Measurements from ENCODE around the gene SLX9. TPM values are rescaled to one million over a fixed set of nuclear protein-coding genes. Genes with fewer than 3 reads are reported as not detected.

Gene SLX9
- total and polyA plus RNA-seq, 2 donors (not counting 3 experiments of a cell fraction or from before 2014, with no cell fraction given): 27.0 to 50.6 TPM

GRCh38 chr21:44943005-44943685 lies 3.3 kb downstream of the SLX9 start:
- ChIA-PET CTCF (interaction anchor here (0.6 to 11.8 kb wide), 4 partner anchors 9 to 195 kb away, joined by 3 to 330 read pairs (median 7); no protein-coding TSS in a partner anchor), POLR2A (no interaction called here)
- TF ChIP-seq JUN (IDR thresholded peaks at IDR 0.05; ENCODE audit: borderline replicate concordance, insufficient read depth, insufficient read length, low read depth) (no peak), POLR2A (IDR thresholded peaks at IDR 0.05; ENCODE audit: low read depth, low read length) (no peak), POLR2AphosphoS5 (IDR thresholded peaks at IDR 0.05; ENCODE audit: insufficient read depth, low read depth, low read length) (no peak), MYC (IDR thresholded peaks at IDR 0.05; ENCODE audit: low read depth, low read length) (no peak), CTCF (IDR thresholded peaks at IDR 0.05; ENCODE audit: extremely low read depth in 1 of 2, insufficient read depth in 1 of 2, low read depth in 1 of 2, low read length in 2 of 2) (no peak), GATA2 (IDR thresholded peaks at IDR 0.05; ENCODE audit: insufficient read depth, insufficient read length, low read depth, low read length) (no peak), FOS (IDR thresholded peaks at IDR 0.05; ENCODE audit: borderline replicate concordance, insufficient read depth, low read length) (no peak), EZH2 (IDR thresholded peaks at IDR 0.05; ENCODE audit: borderline replicate concordance, low read depth, low read length, severe bottlenecking) (no peak), MAX (IDR thresholded peaks at IDR 0.05; ENCODE audit: insufficient read depth, insufficient read length) (no peak)
- H3K27me3 ChIP-seq (ENCODE audit: control insufficient read depth in 2 of 2, insufficient read depth in 2 of 2, low read length in 2 of 2): no peaks in the 10 kb centered on the region
- H4K20me1 ChIP-seq (replicated peaks; ENCODE audit: control insufficient read depth, extremely low read depth, insufficient read depth, low read length): no peaks in the 10 kb centered on the region
- peaks cover 62% of the 10 kb centered on the region for H3K79me2 ChIP-seq (ENCODE audit: control insufficient read depth, insufficient read depth, low read length)
- intact Hi-C loops (cut with micrococcal nuclease): no loop called here
- no peaks in the 10 kb centered on the region for H3K9me3 ChIP-seq (replicated peaks; ENCODE audit: control insufficient read depth, insufficient read depth, low read length)
- H3K27ac ChIP-seq (ENCODE audit: insufficient read depth, low read depth, low read length): no peak overlapping the region
- BruUV-seq (replicated peaks): no TSS peak
- no peak overlapping the region for H3K4me3 ChIP-seq (replicated peaks in 1 of 3; ENCODE audit: insufficient read depth in 1 of 3, low read depth in 1 of 3, low read length in 3 of 3)
- no peaks in the 10 kb centered on the region for H3K9me1 ChIP-seq (replicated peaks; ENCODE audit: control insufficient read depth, extremely low read depth, insufficient read depth, low read length)
- H3K36me3 ChIP-seq (ENCODE audit: control insufficient read depth in 2 of 2, extremely low read depth in 1 of 2, insufficient read depth in 2 of 2, low read length in 2 of 2): peaks cover 7 to 15% of the 10 kb centered on the region in 2 experiments
- no peak overlapping the region for H3K4me2 ChIP-seq (ENCODE audit: insufficient read depth, low read length)
- H2AFZ ChIP-seq (ENCODE audit: low read depth, low read length): no peak overlapping the region
- no peak overlapping the region for H3K9ac ChIP-seq (replicated peaks; ENCODE audit: extremely low read depth, insufficient read depth, low read length)
- FAIRE-seq (no peak), DNase-seq (ENCODE audit: low read depth, low spot score) (no peak)
- peaks cover 21% of the 10 kb centered on the region for H3K4me1 ChIP-seq (ENCODE audit: control insufficient read depth, extremely low read depth, insufficient read depth, low read length)
- dilution Hi-C loops (cut with MboI; ENCODE audit: extremely low pct_ligation_motif_present, low sequenced_read_pairs): loop anchor here (25.0 kb wide), 1 partner anchor 194 kb away; no protein-coding TSS in a partner anchor

Measured in endothelial cell of umbilical vein (primary cell).